ENCODE data around the gene SERPINB6. TPM values are rescaled to one million over a fixed set of nuclear protein-coding genes. Genes with fewer than 3 reads are reported as not detected.
"Not testable (repeated sequence)": the region's sequence is repeated elsewhere in the genome, so short reads cannot be mapped to it uniquely, and the experiment has no call there.

SERPINB6 gene
- total RNA-seq, 2 experiments from 2014 or later, result 36.2 to 41.3 TPM

GRCh38 chr6:2938004-2938631 is 33.2 kb downstream of the SERPINB6 start:
- intact Hi-C loops (cut with DNase I, micrococcal nuclease), result no loop called here
- POLR2A ChIA-PET, result interaction anchor here (1.1 to 2.0 kb wide), 2 partner anchors 11 to 51 kb away, joined by 5 to 43 read pairs; no protein-coding TSS in a partner anchor
- DNase-seq, result no peak
- CTCF ChIA-PET, result interaction anchor here (0.6 to 0.8 kb wide), 2 partner anchors 76 to 86 kb away, joined by 3 read pairs; no protein-coding TSS in a partner anchor
- Mint-ChIP-seq H3K27me3 (no peaks in the 10 kb centered on the region), H3K36me3 (ENCODE audit: low read depth) (peaks cover 38% of the 10 kb centered on the region), H3K27ac (peak overlapping the region; percentile 85), H3K4me1 (peaks cover 64% of the 10 kb centered on the region), H3K9me3 (ENCODE audit: low read depth) (peaks cover 27% of the 10 kb centered on the region), H3K4me3 (peak overlapping the region; percentile 19)
- ATAC-seq, result no peak

GRCh38 chr6:2937627-2938003 is 33.8 kb downstream of the SERPINB6 start:
- ATAC-seq (no peak), DNase-seq (no peak)
- Mint-ChIP-seq H3K27ac (peak overlapping the region; percentile 85), H3K27me3 (no peaks in the 10 kb centered on the region), H3K36me3 (ENCODE audit: low read depth) (peaks cover 36% of the 10 kb centered on the region), H3K4me3 (peak overlapping the region; percentile 47), H3K9me3 (ENCODE audit: low read depth) (peaks cover 27% of the 10 kb centered on the region), H3K4me1 (peaks cover 59% of the 10 kb centered on the region)
- POLR2A ChIA-PET, result interaction anchor here (1.1 to 2.1 kb wide), 9 partner anchors 11 to 146 kb away, joined by 4 to 64 read pairs (median 14); partner anchors contain the start of genes SERPINB1 and SERPINB9
- intact Hi-C loops (cut with DNase I, micrococcal nuclease), result no loop called here
- CTCF ChIA-PET, result interaction anchor here (0.8 to 8.8 kb wide), 7 partner anchors 15 to 147 kb away, joined by 3 to 165 read pairs (median 5); partner anchors contain the start of gene SERPINB1

GRCh38 chr6:2935566-2936291 is 35.6 kb downstream of the SERPINB6 start:
- H3K4me1 Mint-ChIP-seq, result peaks cover 57% of the 10 kb centered on the region
- ATAC-seq, result no peak
- H3K27ac Mint-ChIP-seq, result peak overlapping the region; percentile 76
- no peaks in the 10 kb centered on the region for H3K27me3 Mint-ChIP-seq
- no peak overlapping the region for H3K4me3 Mint-ChIP-seq
- ChIA-PET CTCF (interaction anchor here (0.9 to 8.8 kb wide), 12 partner anchors 16 to 145 kb away, joined by 3 to 165 read pairs (median 8); partner anchors contain the start of gene SERPINB1), POLR2A (interaction anchor here (1.1 to 2.1 kb wide), 8 partner anchors 17 to 95 kb away, joined by 4 to 64 read pairs (median 16); partner anchors contain the start of genes SERPINB1 and SERPINB9)
- no peak for DNase-seq
- H3K36me3 Mint-ChIP-seq (ENCODE audit: low read depth), result peaks cover 27% of the 10 kb centered on the region
- peaks cover 23% of the 10 kb centered on the region for H3K9me3 Mint-ChIP-seq (ENCODE audit: low read depth)
- intact Hi-C loops (cut with DNase I, micrococcal nuclease), result no loop called here

GRCh38 chr6:2934057-2934456 is 37.3 kb downstream of the SERPINB6 start:
- POLR2A ChIA-PET, result no interaction called here
- H3K4me1 Mint-ChIP-seq, result peaks cover 46% of the 10 kb centered on the region
- no peak for ATAC-seq

GRCh38 chr6:2932911-2933310 is 38.5 kb downstream of the SERPINB6 start:
- DNase-seq, result not testable (repeated sequence)

More at GRCh38 chr6:2934057-2934456, 37.3 kb downstream of the SERPINB6 start:
- intact Hi-C loops (cut with DNase I, micrococcal nuclease), result no loop called here
- CTCF ChIA-PET, result interaction anchor here (0.8 to 8.8 kb wide), 11 partner anchors 10 to 196 kb away, joined by 3 to 165 read pairs (median 3); partner anchors contain the start of gene SERPINB1
- Mint-ChIP-seq H3K36me3 (ENCODE audit: low read depth) (peaks cover 21% of the 10 kb centered on the region), H3K9me3 (ENCODE audit: low read depth) (peaks cover 23% of the 10 kb centered on the region), H3K27me3 (no peaks in the 10 kb centered on the region), H3K27ac (no peak overlapping the region), H3K4me3 (no peak overlapping the region)
- DNase-seq, result no peak

GRCh38 chr6:2931970-2932748 is 39.2 kb downstream of the SERPINB6 start:
- ChIA-PET CTCF (interaction anchor here (0.6 to 8.8 kb wide), 38 partner anchors 9 to 163 kb away, joined by 3 to 165 read pairs (median 4); partner anchors contain the start of gene SERPINB1), POLR2A (interaction anchor here (0.6 to 1.0 kb wide), 2 partner anchors 31 to 90 kb away, joined by 3 to 4 read pairs; partner anchors contain the start of gene SERPINB1)
- peak; percentile 88 for ATAC-seq
- peak overlapping the region; percentile 67 for H3K27ac Mint-ChIP-seq
- intact Hi-C loops (cut with DNase I, micrococcal nuclease), result loop anchor here (1.0 to 2.0 kb wide), 4 partner anchors 29 to 141 kb away; partner anchors contain the start of gene SERPINB9 (in 1 of the 2)
- no peaks in the 10 kb centered on the region for H3K27me3 Mint-ChIP-seq
- H3K4me1 Mint-ChIP-seq, result peaks cover 30% of the 10 kb centered on the region
- peaks cover 6% of the 10 kb centered on the region for H3K36me3 Mint-ChIP-seq (ENCODE audit: low read depth)
- DNase-seq, result peak; percentile 92
- peaks cover 17% of the 10 kb centered on the region for H3K9me3 Mint-ChIP-seq (ENCODE audit: low read depth)
- H3K4me3 Mint-ChIP-seq, result no peak overlapping the region

More at GRCh38 chr6:2932911-2933310, 38.5 kb downstream of the SERPINB6 start:
- Mint-ChIP-seq H3K9me3 (ENCODE audit: low read depth) (peaks cover 16% of the 10 kb centered on the region), H3K4me1 (peaks cover 37% of the 10 kb centered on the region), H3K36me3 (ENCODE audit: low read depth) (peaks cover 11% of the 10 kb centered on the region)
- H3K4me3 Mint-ChIP-seq, H3K27ac Mint-ChIP-seq, ATAC-seq, H3K27me3 Mint-ChIP-seq: not testable (repeated sequence)
- CTCF ChIA-PET, result interaction anchor here (0.6 to 8.8 kb wide), 21 partner anchors 8 to 164 kb away, joined by 3 to 165 read pairs (median 5); partner anchors contain the start of gene SERPINB1
- POLR2A ChIA-PET, result interaction anchor here (0.6 to 1.0 kb wide), 2 partner anchors 32 to 91 kb away, joined by 3 to 4 read pairs; partner anchors contain the start of gene SERPINB1
- intact Hi-C loops (cut with DNase I, micrococcal nuclease), result loop anchor here (1.0 to 2.0 kb wide), 4 partner anchors 30 to 142 kb away; partner anchors contain the start of gene SERPINB9 (in 1 of the 2)

- H3K4me3 Mint-ChIP-seq, result no peak overlapping the region
- intact Hi-C loops (cut with DNase I, micrococcal nuclease), result no loop called here
- POLR2A ChIA-PET, result no interaction called here
- no peaks in the 10 kb centered on the region for H3K36me3 Mint-ChIP-seq (ENCODE audit: low read depth)
- H3K27ac Mint-ChIP-seq, result no peak overlapping the region
- DNase-seq, result no peak
- H3K27me3 Mint-ChIP-seq, result no peaks in the 10 kb centered on the region
- peaks cover 7% of the 10 kb centered on the region for H3K9me3 Mint-ChIP-seq (ENCODE audit: low read depth)
- CTCF ChIA-PET, result interaction anchor here (0.6 to 8.8 kb wide), 24 partner anchors 9 to 170 kb away, joined by 3 to 165 read pairs (median 4); partner anchors contain the start of gene SERPINB1
- no peak for ATAC-seq
- peaks cover 19% of the 10 kb centered on the region for H3K4me1 Mint-ChIP-seq
These were observed 40.3 kb downstream of the SERPINB6 start for GRCh38 chr6:2931055-2931454.

- POLR2A ChIA-PET; H3K4me3 Mint-ChIP-seq; H3K27me3 Mint-ChIP-seq; H3K36me3 Mint-ChIP-seq (ENCODE audit: low read depth); H3K9me3 Mint-ChIP-seq (ENCODE audit: low read depth); DNase-seq; ATAC-seq; H3K27ac Mint-ChIP-seq: not testable (repeated sequence)
- intact Hi-C loops (cut with DNase I, micrococcal nuclease), result loop anchor here in 1 of 2 experiments (2.0 kb wide), 1 partner anchor 15 kb away; no protein-coding TSS in a partner anchor
- H3K4me1 Mint-ChIP-seq, result peaks cover 11% of the 10 kb centered on the region
- CTCF ChIA-PET, result interaction anchor here (0.7 to 4.3 kb wide), 3 partner anchors 14 to 87 kb away, joined by 3 to 18 read pairs (median 6); no protein-coding TSS in a partner anchor
These were observed 43.4 kb downstream of the SERPINB6 start for GRCh38 chr6:2927931-2928330.

GRCh38 chr6:2925842-2926747 is 45.3 kb downstream of the SERPINB6 start:
- not testable (repeated sequence) for ATAC-seq; H3K4me3 Mint-ChIP-seq; H3K9me3 Mint-ChIP-seq (ENCODE audit: low read depth); H3K27me3 Mint-ChIP-seq; H3K27ac Mint-ChIP-seq; H3K36me3 Mint-ChIP-seq (ENCODE audit: low read depth); H3K4me1 Mint-ChIP-seq; DNase-seq
- POLR2A ChIA-PET, result interaction anchor here (0.6 to 0.7 kb wide), 2 partner anchors 11 to 195 kb away, joined by 4 to 5 read pairs; no protein-coding TSS in a partner anchor
- CTCF ChIA-PET, result interaction anchor here (0.5 to 4.3 kb wide), 9 partner anchors 11 to 146 kb away, joined by 3 to 18 read pairs (median 4); partner anchors contain the start of gene SERPINB1
- intact Hi-C loops (cut with DNase I, micrococcal nuclease), result loop anchor here in 1 of 2 experiments (2.0 kb wide), 1 partner anchor 13 kb away; no protein-coding TSS in a partner anchor
